ENCODE measurements around the gene AEBP2. TPM values are rescaled to one million over a fixed set of nuclear protein-coding genes. Genes with fewer than 3 reads are reported as not detected.

The AEBP2 gene
- total and polyA plus RNA-seq, 2 of the 13 experiments (the other 11 are each of a cell fraction or from before 2014, with no cell fraction given) = 9.2 to 17.9 TPM

- TF ChIP-seq MLXIP (CRISPR knock-in tag; IDR thresholded peaks at IDR 0.05; ENCODE audit: borderline replicate concordance) = no peak
- TF ChIP-seq ZNF264 (CRISPR knock-in tag; IDR thresholded peaks at IDR 0.05) = no peak; the same call in 1 of the 2 replicates
- TF ChIP-seq ZNF609 (CRISPR knock-in tag; IDR thresholded peaks at IDR 0.05; ENCODE audit: borderline replicate concordance) = no peak
- no peak; the same call in none of the 2 replicates for TF ChIP-seq ZNF160 (CRISPR knock-in tag; IDR thresholded peaks at IDR 0.05)
- no peak for TF ChIP-seq ZNF547 (CRISPR knock-in tag; IDR thresholded peaks at IDR 0.05)
- TF ChIP-seq IKZF5 (CRISPR knock-in tag; IDR thresholded peaks at IDR 0.05) = peak; percentile 69
- TF ChIP-seq REPIN1 (CRISPR knock-in tag; IDR thresholded peaks at IDR 0.05; ENCODE audit: borderline replicate concordance, low read depth) = peak; percentile 84; the same call in 1 of the 2 replicates
- TF ChIP-seq TAF15 (IDR thresholded peaks at IDR 0.05; ENCODE audit: low read depth, low read length, poor library complexity, severe bottlenecking) = no peak
- TF ChIP-seq GTF3A (CRISPR knock-in tag; conservative IDR thresholded peaks at IDR 0.05) = no peak
- peak; percentile 77 for TF ChIP-seq MED13 (CRISPR knock-in tag; IDR thresholded peaks at IDR 0.05)
- TF ChIP-seq NR2C2 (CRISPR knock-in tag; IDR thresholded peaks at IDR 0.05; ENCODE audit: borderline replicate concordance) = no peak
- TF ChIP-seq PRDM15 (CRISPR knock-in tag; IDR thresholded peaks at IDR 0.05) = no peak
- TF ChIP-seq ZKSCAN5 (CRISPR knock-in tag; IDR thresholded peaks at IDR 0.05) = no peak
- peak; percentile 64; the same call in 1 of the 2 replicates for TF ChIP-seq KDM5A (IDR thresholded peaks at IDR 0.05; ENCODE audit: borderline replicate concordance, low read length)
- peak; percentile 61 for TF ChIP-seq ZNF274 (CRISPR knock-in tag; IDR thresholded peaks at IDR 0.05)
These were observed at the start of gene AEBP2 (continued) for GRCh38 chr12:19439059-19440018.
